ENCODE results near the gene RICTOR.

Gene RICTOR

GRCh38 chr5:39074017-39074814 is at the start of gene RICTOR:
Gene RICTOR, minus strand, starts transcription at chr5:39074399. Its CDS starts 22 bp downstream, at chr5:39074377.
- TF ChIP-seq CTCF (IDR thresholded peaks at IDR 0.05; ENCODE audit: control insufficient read depth, extremely low read depth, insufficient read depth), result no peak
- H3K4me3 ChIP-seq (ENCODE audit: low read depth, low read length), result peak within 1 kb of the TSS; percentile 84
- no peak for DNase-seq (ENCODE audit: low read depth)

GRCh38 chr5:39121922-39122321 is 47.7 kb upstream of the RICTOR start:
- TF ChIP-seq CTCF (IDR thresholded peaks at IDR 0.05; ENCODE audit: control insufficient read depth, extremely low read depth, insufficient read depth), result no peak
- no peak for DNase-seq (ENCODE audit: low read depth)
- H3K4me3 ChIP-seq (ENCODE audit: low read depth, low read length), result no peak overlapping the region

- TF ChIP-seq CTCF (IDR thresholded peaks at IDR 0.05; ENCODE audit: control insufficient read depth, extremely low read depth, insufficient read depth), result no peak
- no peak overlapping the region for H3K4me3 ChIP-seq (ENCODE audit: low read depth, low read length)
- no peak for DNase-seq (ENCODE audit: low read depth)
Observed at GRCh38 chr5:39121315-39121714, 47.1 kb upstream of the RICTOR start.

- no peak for TF ChIP-seq CTCF (IDR thresholded peaks at IDR 0.05; ENCODE audit: control insufficient read depth, extremely low read depth, insufficient read depth)
Observed at GRCh38 chr5:39120052-39120420, 45.8 kb upstream of the RICTOR start.

GRCh38 chr5:39119404-39120051 is 45.3 kb upstream of the RICTOR start:
- no peak for DNase-seq (ENCODE audit: low read depth)
- no peak for TF ChIP-seq CTCF (IDR thresholded peaks at IDR 0.05; ENCODE audit: control insufficient read depth, extremely low read depth, insufficient read depth)
- no peak overlapping the region for H3K4me3 ChIP-seq (ENCODE audit: low read depth, low read length)

More at GRCh38 chr5:39120052-39120420, 45.8 kb upstream of the RICTOR start:
- DNase-seq (ENCODE audit: low read depth), result no peak
- H3K4me3 ChIP-seq (ENCODE audit: low read depth, low read length), result no peak overlapping the region

GRCh38 chr5:39118638-39119037 is 44.4 kb upstream of the RICTOR start:
- DNase-seq (ENCODE audit: low read depth), result no peak
- TF ChIP-seq CTCF (IDR thresholded peaks at IDR 0.05; ENCODE audit: control insufficient read depth, extremely low read depth, insufficient read depth), result no peak
- no peak overlapping the region for H3K4me3 ChIP-seq (ENCODE audit: low read depth, low read length)

All from LNCaP clone FGC (cell line).